Measurements from ENCODE around the gene ADRB2. TPM values are rescaled to one million over a fixed set of nuclear protein-coding genes. Genes with fewer than 3 reads are reported as not detected.

The ADRB2 gene
- total RNA-seq, 4 donors from 2014 or later, result 10.2 to 19.5 (median 11.9) TPM

DNA sequence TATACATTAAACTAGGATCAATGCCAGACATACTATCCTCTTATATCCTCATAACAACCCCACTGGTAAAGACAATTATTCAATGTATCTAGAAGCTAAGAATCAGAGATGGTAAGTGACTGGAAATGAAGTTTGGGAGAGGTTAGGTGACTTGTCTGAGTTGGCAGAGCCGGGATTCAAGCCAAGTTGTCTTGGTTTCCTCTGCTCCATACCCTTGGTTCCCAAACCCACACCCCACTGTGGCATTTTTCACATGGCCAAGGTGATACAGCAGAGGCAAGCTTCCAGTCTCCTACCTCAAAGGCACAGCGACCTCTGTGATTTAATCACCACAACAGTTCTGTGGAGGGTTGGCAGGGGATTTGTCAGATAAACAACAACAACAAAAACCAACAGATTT is 34.7 kb upstream of the ADRB2 start:
- peaks cover 5 to 26% (median 11%) of the 10 kb centered on the region in 3 donors for H3K4me1 ChIP-seq
- peak overlapping the region in 3 of 4 donors; percentile 67 to 80 (median 68) for H3K27ac ChIP-seq

DNA sequence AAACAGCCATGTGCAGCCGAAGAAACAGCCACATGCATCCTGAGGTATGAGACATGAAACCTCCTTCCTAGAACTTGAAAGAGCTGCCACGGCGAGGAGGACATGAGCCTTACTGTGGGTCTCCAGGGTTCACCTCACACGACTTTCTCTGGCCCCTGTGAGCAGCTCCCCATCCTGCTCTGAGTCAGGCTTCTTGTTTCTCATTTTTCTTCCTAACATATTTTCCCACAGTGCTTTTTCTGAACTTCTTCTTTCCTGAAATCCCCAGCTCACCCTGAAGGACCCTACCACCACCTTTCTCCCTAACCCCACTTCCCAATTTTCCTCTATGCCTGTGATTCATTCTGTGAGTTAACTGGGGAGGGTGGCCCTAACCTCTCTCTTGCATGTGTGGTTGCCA is 33.7 kb upstream of the ADRB2 start:
- intact Hi-C loops (cut with DNase I), result no loop called here
- Histone ChIP-seq H3K36me3 (no peaks in the 10 kb centered on the region), H3K27me3 (no peaks in the 10 kb centered on the region), H3K4me1 (peaks cover 5 to 26% (median 11%) of the 10 kb centered on the region in 3 donors), H3K4me3 (no peak overlapping the region), H3K27ac (no peak overlapping the region), H3K9me3 (no peaks in the 10 kb centered on the region)
- 62 to 79% methylated on average over 4 of the region's 4 CpGs for WGBS, 2 donors
- DNase-seq, result no peak
- TF ChIP-seq POLR2A (IDR thresholded peaks at IDR 0.05), result no peak
- TF ChIP-seq, protein P1, sequence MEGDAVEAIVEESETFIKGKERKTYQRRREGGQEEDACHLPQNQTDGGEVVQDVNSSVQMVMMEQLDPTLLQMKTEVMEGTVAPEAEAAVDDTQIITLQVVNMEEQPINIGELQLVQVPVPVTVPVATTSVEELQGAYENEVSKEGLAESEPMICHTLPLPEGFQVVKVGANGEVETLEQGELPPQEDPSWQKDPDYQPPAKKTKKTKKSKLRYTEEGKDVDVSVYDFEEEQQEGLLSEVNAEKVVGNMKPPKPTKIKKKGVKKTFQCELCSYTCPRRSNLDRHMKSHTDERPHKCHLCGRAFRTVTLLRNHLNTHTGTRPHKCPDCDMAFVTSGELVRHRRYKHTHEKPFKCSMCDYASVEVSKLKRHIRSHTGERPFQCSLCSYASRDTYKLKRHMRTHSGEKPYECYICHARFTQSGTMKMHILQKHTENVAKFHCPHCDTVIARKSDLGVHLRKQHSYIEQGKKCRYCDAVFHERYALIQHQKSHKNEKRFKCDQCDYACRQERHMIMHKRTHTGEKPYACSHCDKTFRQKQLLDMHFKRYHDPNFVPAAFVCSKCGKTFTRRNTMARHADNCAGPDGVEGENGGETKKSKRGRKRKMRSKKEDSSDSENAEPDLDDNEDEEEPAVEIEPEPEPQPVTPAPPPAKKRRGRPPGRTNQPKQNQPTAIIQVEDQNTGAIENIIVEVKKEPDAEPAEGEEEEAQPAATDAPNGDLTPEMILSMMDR (IDR thresholded peaks at IDR 0.05), result no peak

More for the DNA sequence above, 34.7 kb upstream of the ADRB2 start:
- no peak overlapping the region for H3K4me3 ChIP-seq
- no peak for TF ChIP-seq POLR2A (IDR thresholded peaks at IDR 0.05)
- TF ChIP-seq, protein P1 (IDR thresholded peaks at IDR 0.05), result no peak
- 42 to 51% methylated on average over 2 of the region's 2 CpGs for WGBS, 2 donors
- H3K36me3 ChIP-seq, result no peaks in the 10 kb centered on the region
- no peaks in the 10 kb centered on the region for H3K27me3 ChIP-seq
- intact Hi-C loops (cut with DNase I), result no loop called here
- no peak for DNase-seq
- no peaks in the 10 kb centered on the region for H3K9me3 ChIP-seq

DNA sequence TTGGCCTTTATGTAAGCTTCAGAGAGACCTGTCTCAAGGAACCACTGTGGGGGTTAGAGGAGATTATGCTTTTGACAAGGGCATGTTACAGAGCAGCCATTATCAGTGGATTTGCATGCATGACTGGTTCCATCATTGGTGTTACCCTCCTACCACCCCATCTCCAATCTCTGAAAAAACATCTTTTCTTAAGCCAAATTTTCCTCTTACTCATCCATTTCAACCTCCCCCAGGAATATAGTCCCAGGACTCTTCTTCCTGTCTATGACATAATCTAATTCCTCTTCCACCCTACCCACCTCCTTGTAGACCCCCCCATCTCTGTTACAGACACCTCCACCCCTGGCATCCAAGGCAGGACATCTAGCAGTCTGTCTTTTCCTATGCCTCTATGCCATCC is 33.1 kb upstream of the ADRB2 start:
- DNase-seq, result no peak
- Histone ChIP-seq H3K4me1 (peaks cover 5 to 26% (median 11%) of the 10 kb centered on the region in 3 donors), H3K27ac (no peak overlapping the region), H3K4me3 (no peak overlapping the region), H3K9me3 (no peaks in the 10 kb centered on the region), H3K27me3 (no peaks in the 10 kb centered on the region), H3K36me3 (no peaks in the 10 kb centered on the region)
- intact Hi-C loops (cut with DNase I), result no loop called here
- no peak for TF ChIP-seq POLR2A (IDR thresholded peaks at IDR 0.05)
- TF ChIP-seq, protein P1 (IDR thresholded peaks at IDR 0.05), result no peak

DNA sequence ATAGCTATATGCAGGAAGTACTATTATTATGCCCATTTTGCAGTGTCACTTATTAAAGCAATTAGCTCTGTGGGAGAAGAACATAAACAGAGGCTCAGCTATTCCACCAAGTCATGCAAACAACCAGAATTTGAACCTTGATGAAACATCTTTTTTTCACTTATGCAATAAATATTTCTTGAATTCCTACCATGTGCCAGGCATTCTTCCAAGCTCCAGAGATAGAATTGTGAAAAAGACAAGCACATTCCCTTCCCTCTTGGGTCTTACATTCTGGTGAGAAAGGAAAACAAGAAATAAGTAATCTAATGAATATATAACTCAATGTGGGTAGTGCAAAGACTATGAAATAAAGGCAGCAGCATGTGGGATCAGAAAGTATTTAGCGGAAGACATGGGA is 32.1 kb upstream of the ADRB2 start:
- Histone ChIP-seq H3K9me3 (no peaks in the 10 kb centered on the region), H3K36me3 (no peaks in the 10 kb centered on the region), H3K27me3 (no peaks in the 10 kb centered on the region), H3K4me3 (no peak overlapping the region), H3K4me1 (peaks cover 5 to 26% (median 11%) of the 10 kb centered on the region in 3 donors), H3K27ac (no peak overlapping the region)
- intact Hi-C loops (cut with DNase I), result no loop called here
- TF ChIP-seq, protein P1 (IDR thresholded peaks at IDR 0.05), result no peak
- no peak for TF ChIP-seq POLR2A (IDR thresholded peaks at IDR 0.05)
- DNase-seq, result no peak
- 86 to 100% methylated on average over 1 of the region's 1 CpG for WGBS, 2 donors

DNA sequence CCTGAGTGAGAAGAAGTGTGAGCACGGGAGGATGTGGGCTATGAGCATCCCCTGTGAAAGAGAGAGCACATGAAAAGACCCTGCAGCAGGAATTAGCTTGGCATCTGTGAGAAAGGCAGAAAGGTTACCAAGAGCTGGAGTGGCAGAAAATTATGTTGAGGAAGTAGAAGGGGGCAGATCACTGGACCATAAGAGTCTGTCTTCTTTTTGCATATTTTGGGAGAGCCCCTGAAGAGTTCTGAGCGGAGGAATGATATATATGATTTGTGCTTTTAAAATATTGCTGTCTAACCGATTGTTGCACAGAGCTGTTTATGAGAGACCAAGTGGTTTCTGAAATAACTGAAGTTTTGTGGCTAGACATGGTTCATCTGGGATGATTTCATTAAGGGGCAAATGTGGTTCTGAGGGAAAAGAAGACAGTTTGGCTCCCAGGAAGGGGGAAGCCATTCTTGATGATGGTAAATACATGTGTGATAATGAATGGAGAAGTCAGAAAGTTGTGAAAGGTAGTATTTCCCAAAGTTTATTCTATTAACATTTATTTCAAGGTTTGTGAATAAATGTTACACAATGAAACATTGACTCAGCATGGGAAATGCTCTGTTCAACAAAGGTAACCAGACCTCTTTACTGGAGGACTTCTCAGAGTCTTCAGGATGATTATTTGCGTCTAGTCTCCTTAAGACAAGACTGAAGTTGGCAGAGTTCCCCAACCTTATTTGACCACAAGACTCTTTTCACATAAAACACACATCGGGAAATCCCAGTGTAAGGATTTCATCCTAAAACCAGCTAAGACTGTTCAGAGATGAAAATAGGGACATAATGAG is 31.5 kb upstream of the ADRB2 start:
- Histone ChIP-seq H3K27me3 (no peaks in the 10 kb centered on the region), H3K27ac (no peak overlapping the region), H3K4me3 (no peak overlapping the region), H3K4me1 (peaks cover 4 to 22% (median 11%) of the 10 kb centered on the region in 3 donors), H3K36me3 (no peaks in the 10 kb centered on the region), H3K9me3 (no peaks in the 10 kb centered on the region)
- TF ChIP-seq, protein P1 (IDR thresholded peaks at IDR 0.05), result no peak
- TF ChIP-seq POLR2A (IDR thresholded peaks at IDR 0.05), result no peak
- WGBS, 2 donors, result 57 to 58% methylated on average over 5 of the region's 5 CpGs
- no peak for DNase-seq
- intact Hi-C loops (cut with DNase I), result no loop called here
